Measurements from ENCODE around the gene ANK2.

Gene ANK2

GRCh38 chr4:113331811-113332210 is 282.4 kb downstream of the ANK2 start:
- Histone ChIP-seq H3K4me1 (ENCODE audit: insufficient read depth, low read length) (peaks cover 13% of the 10 kb centered on the region; the same call in 1 of the 2 replicates), H3K9me3 (ENCODE audit: control insufficient read depth, insufficient read depth, low read length) (no peaks in the 10 kb centered on the region), H3K9ac (ENCODE audit: low read depth, low read length) (no peak overlapping the region), H3K36me3 (ENCODE audit: insufficient read depth, low read length) (peaks cover 3% of the 10 kb centered on the region; the same call in 1 of the 2 replicates)

GRCh38 chr4:113332701-113333100 is 283.2 kb downstream of the ANK2 start:
- Histone ChIP-seq H3K9me3 (ENCODE audit: control insufficient read depth, insufficient read depth, low read length) (no peaks in the 10 kb centered on the region), H3K36me3 (ENCODE audit: insufficient read depth, low read length) (peaks cover 3% of the 10 kb centered on the region; the same call in 1 of the 2 replicates), H3K4me1 (ENCODE audit: insufficient read depth, low read length) (peaks cover 13% of the 10 kb centered on the region; the same call in 1 of the 2 replicates), H3K9ac (ENCODE audit: low read depth, low read length) (no peak overlapping the region)

- Histone ChIP-seq H3K9me3 (ENCODE audit: control insufficient read depth, insufficient read depth, low read length) (no peaks in the 10 kb centered on the region), H3K36me3 (ENCODE audit: insufficient read depth, low read length) (peaks cover 3% of the 10 kb centered on the region), H3K4me1 (ENCODE audit: insufficient read depth, low read length) (peaks cover 13% of the 10 kb centered on the region; the same call in 1 of the 2 replicates), H3K9ac (ENCODE audit: low read depth, low read length) (no peak overlapping the region)
Measured at GRCh38 chr4:113335746-113336145, 286.3 kb downstream of the ANK2 start.

- Histone ChIP-seq H3K9me3 (ENCODE audit: control insufficient read depth, insufficient read depth, low read length) (no peaks in the 10 kb centered on the region), H3K9ac (ENCODE audit: low read depth, low read length) (no peak overlapping the region), H3K4me1 (ENCODE audit: insufficient read depth, low read length) (peaks cover 10% of the 10 kb centered on the region; the same call in 1 of the 2 replicates), H3K36me3 (ENCODE audit: insufficient read depth, low read length) (peaks cover 3% of the 10 kb centered on the region)
Measured at GRCh38 chr4:113336556-113336955, 287.1 kb downstream of the ANK2 start.

GRCh38 chr4:113339430-113339813 is 290.0 kb downstream of the ANK2 start:
- no peaks in the 10 kb centered on the region for H3K4me1 ChIP-seq (ENCODE audit: insufficient read depth, low read length)
- H3K36me3 ChIP-seq (ENCODE audit: insufficient read depth, low read length), result peaks cover 3% of the 10 kb centered on the region
- H3K9me3 ChIP-seq (ENCODE audit: control insufficient read depth, insufficient read depth, low read length), result no peaks in the 10 kb centered on the region
- no peak overlapping the region for H3K9ac ChIP-seq (ENCODE audit: low read depth, low read length)

GRCh38 chr4:113344100-113344499 is 294.6 kb downstream of the ANK2 start:
- H3K9ac ChIP-seq (ENCODE audit: low read depth, low read length), result no peak overlapping the region
- peaks cover 4% of the 10 kb centered on the region; the same call in 1 of the 2 replicates for H3K36me3 ChIP-seq (ENCODE audit: insufficient read depth, low read length)

GRCh38 chr4:113347245-113347644 is 297.8 kb downstream of the ANK2 start:
- no peak overlapping the region for H3K9ac ChIP-seq (ENCODE audit: low read depth, low read length)
- peaks cover 4% of the 10 kb centered on the region; the same call in 1 of the 2 replicates for H3K36me3 ChIP-seq (ENCODE audit: insufficient read depth, low read length)
- no peaks in the 10 kb centered on the region for H3K9me3 ChIP-seq (ENCODE audit: control insufficient read depth, insufficient read depth, low read length)
- H3K4me1 ChIP-seq (ENCODE audit: insufficient read depth, low read length), result no peaks in the 10 kb centered on the region

More at GRCh38 chr4:113344100-113344499, 294.6 kb downstream of the ANK2 start:
- Histone ChIP-seq H3K4me1 (ENCODE audit: insufficient read depth, low read length) (no peaks in the 10 kb centered on the region), H3K9me3 (ENCODE audit: control insufficient read depth, insufficient read depth, low read length) (no peaks in the 10 kb centered on the region)

- Histone ChIP-seq H3K4me1 (ENCODE audit: insufficient read depth, low read length) (no peaks in the 10 kb centered on the region), H3K36me3 (ENCODE audit: insufficient read depth, low read length) (peaks cover 4% of the 10 kb centered on the region; the same call in 1 of the 2 replicates), H3K9me3 (ENCODE audit: control insufficient read depth, insufficient read depth, low read length) (no peaks in the 10 kb centered on the region), H3K9ac (ENCODE audit: low read depth, low read length) (no peak overlapping the region)
Measured at GRCh38 chr4:113349430-113349829, 300.0 kb downstream of the ANK2 start.

GRCh38 chr4:113350576-113350975 is 301.1 kb downstream of the ANK2 start:
- Histone ChIP-seq H3K36me3 (ENCODE audit: insufficient read depth, low read length) (peaks cover 4% of the 10 kb centered on the region; the same call in 1 of the 2 replicates), H3K9me3 (ENCODE audit: control insufficient read depth, insufficient read depth, low read length) (no peaks in the 10 kb centered on the region), H3K4me1 (ENCODE audit: insufficient read depth, low read length) (no peaks in the 10 kb centered on the region), H3K9ac (ENCODE audit: low read depth, low read length) (no peak overlapping the region)

GRCh38 chr4:113355550-113356371 is 306.3 kb downstream of the ANK2 start:
- Histone ChIP-seq H3K9me3 (ENCODE audit: control insufficient read depth, insufficient read depth, low read length) (no peaks in the 10 kb centered on the region), H3K4me1 (ENCODE audit: insufficient read depth, low read length) (no peaks in the 10 kb centered on the region), H3K9ac (ENCODE audit: low read depth, low read length) (no peak overlapping the region), H3K36me3 (ENCODE audit: insufficient read depth, low read length) (no peaks in the 10 kb centered on the region)

GRCh38 chr4:113356453-113356852 is 307.0 kb downstream of the ANK2 start:
- Histone ChIP-seq H3K9me3 (ENCODE audit: control insufficient read depth, insufficient read depth, low read length) (no peaks in the 10 kb centered on the region), H3K4me1 (ENCODE audit: insufficient read depth, low read length) (no peaks in the 10 kb centered on the region), H3K36me3 (ENCODE audit: insufficient read depth, low read length) (no peaks in the 10 kb centered on the region), H3K9ac (ENCODE audit: low read depth, low read length) (no peak overlapping the region)

GRCh38 chr4:113358784-113359183 is 309.3 kb downstream of the ANK2 start:
- no peak overlapping the region for H3K9ac ChIP-seq (ENCODE audit: low read depth, low read length)
- no peaks in the 10 kb centered on the region for H3K4me1 ChIP-seq (ENCODE audit: insufficient read depth, low read length)
- H3K36me3 ChIP-seq (ENCODE audit: insufficient read depth, low read length), result peaks cover 3% of the 10 kb centered on the region; the same call in 1 of the 2 replicates
- H3K9me3 ChIP-seq (ENCODE audit: control insufficient read depth, insufficient read depth, low read length), result no peaks in the 10 kb centered on the region

- peaks cover 3% of the 10 kb centered on the region; the same call in 1 of the 2 replicates for H3K36me3 ChIP-seq (ENCODE audit: insufficient read depth, low read length)
- no peak overlapping the region for H3K9ac ChIP-seq (ENCODE audit: low read depth, low read length)
- no peaks in the 10 kb centered on the region for H3K9me3 ChIP-seq (ENCODE audit: control insufficient read depth, insufficient read depth, low read length)
- no peaks in the 10 kb centered on the region for H3K4me1 ChIP-seq (ENCODE audit: insufficient read depth, low read length)
Measured at GRCh38 chr4:113365377-113365776, 315.9 kb downstream of the ANK2 start.

- H3K9me3 ChIP-seq (ENCODE audit: control insufficient read depth, insufficient read depth, low read length), result no peaks in the 10 kb centered on the region
- H3K36me3 ChIP-seq (ENCODE audit: insufficient read depth, low read length), result peaks cover 11% of the 10 kb centered on the region
Measured at GRCh38 chr4:113368056-113368455, 318.6 kb downstream of the ANK2 start.

GRCh38 chr4:113371111-113371510 is 321.7 kb downstream of the ANK2 start:
- peaks cover 12% of the 10 kb centered on the region for H3K36me3 ChIP-seq (ENCODE audit: insufficient read depth, low read length)
- H3K4me1 ChIP-seq (ENCODE audit: insufficient read depth, low read length), result no peaks in the 10 kb centered on the region
- no peaks in the 10 kb centered on the region for H3K9me3 ChIP-seq (ENCODE audit: control insufficient read depth, insufficient read depth, low read length)
- no peak overlapping the region for H3K9ac ChIP-seq (ENCODE audit: low read depth, low read length)

More at GRCh38 chr4:113368056-113368455, 318.6 kb downstream of the ANK2 start:
- Histone ChIP-seq H3K9ac (ENCODE audit: low read depth, low read length) (no peak overlapping the region), H3K4me1 (ENCODE audit: insufficient read depth, low read length) (no peaks in the 10 kb centered on the region)
